HUDEP-2 (cell line): Measurements from ENCODE around the gene IL1RL1.

Source experiments
- DNase-seq, 76 experiments: peaks; one replicate each; lab custom pipeline; 2025; ENCODE audit not compliant: unreplicated experiment in 76 of 76; lab: John Stamatoyannopoulos, UW

IL1RL1 gene

DNA sequence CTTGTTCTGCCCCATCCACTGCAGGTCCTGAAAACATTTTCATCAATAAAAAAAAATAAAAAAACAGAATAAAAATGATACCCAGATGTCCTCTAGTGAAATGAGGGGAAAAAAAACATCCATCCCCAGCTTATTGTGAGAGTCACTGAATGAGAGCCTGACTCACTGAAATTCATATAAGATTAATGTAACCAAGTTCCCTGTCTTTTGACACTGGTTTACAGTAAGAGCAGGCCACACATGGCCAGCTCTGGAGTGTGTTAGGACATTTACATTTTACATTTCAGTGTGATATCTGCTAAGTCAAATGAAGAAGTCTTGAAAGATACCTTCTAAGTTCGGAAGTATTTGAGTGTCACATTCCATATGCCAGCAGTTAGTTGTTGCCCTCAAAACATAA, 23.1 kb downstream of the IL1RL1 start:
- DNase-seq = no peak

DNA sequence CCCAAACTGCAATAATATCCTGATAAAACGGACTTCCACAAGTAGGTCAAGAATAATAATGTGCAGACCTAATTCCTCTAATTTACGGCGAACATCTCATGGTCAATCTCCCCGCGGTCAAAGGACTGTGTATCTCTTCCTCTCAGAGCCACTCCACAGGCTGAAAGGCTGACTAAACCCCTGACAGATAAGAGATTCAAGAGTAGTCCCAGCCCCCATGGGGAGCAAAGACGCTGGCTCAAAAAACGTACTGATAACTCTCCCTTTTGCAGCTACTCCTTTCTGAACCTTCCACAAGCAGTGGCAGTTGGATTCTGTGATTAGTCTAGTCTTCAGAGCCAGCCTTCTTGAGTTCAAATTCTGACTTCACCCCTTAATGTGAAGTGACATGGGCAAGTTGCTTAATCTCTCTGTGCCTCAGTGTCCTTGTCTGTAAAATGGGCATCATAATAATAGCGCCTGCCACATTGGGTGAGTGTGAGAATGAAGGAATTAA, 24.6 kb downstream of the IL1RL1 start:
- peak in 72 of 76 experiments; percentile 3 to 92 (median 62) for DNase-seq

DNA sequence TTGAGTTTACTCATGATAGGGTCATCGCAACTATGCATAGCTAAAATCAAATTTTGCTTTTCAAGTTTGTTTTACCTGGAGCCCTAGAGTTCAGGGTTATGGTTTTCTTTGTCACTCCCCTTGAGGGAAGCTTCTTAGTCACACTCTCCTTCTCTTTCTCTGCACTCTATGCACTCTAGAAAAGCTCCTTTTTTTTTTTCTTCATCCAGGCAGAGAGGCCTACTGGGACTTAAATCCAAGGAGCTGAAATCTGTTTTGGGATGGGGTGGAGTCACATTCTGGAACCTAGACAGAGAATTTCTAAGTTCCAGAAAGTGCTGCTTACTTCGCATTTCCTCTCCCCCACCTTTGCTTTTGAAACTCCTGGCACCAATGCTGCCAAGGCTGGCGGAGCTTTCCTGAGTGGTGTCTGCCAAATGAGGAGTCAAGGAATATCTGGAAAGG, 25.2 kb downstream of the IL1RL1 start:
- no peak for DNase-seq

GRCh38 chr2:102337012-102337411, 25.6 kb downstream of the IL1RL1 start:
- DNase-seq = no peak

GRCh38 chr2:102337481-102338386, 26.4 kb downstream of the IL1RL1 start:
- DNase-seq = peak in 7 of 76 experiments; percentile 1 to 38 (median 20)

- no peak for DNase-seq
These were observed 29.4 kb downstream of the IL1RL1 start for GRCh38 chr2:102340778-102341177.

- DNase-seq = no peak
These were observed 31.5 kb downstream of the IL1RL1 start for GRCh38 chr2:102342888-102343287.

DNA sequence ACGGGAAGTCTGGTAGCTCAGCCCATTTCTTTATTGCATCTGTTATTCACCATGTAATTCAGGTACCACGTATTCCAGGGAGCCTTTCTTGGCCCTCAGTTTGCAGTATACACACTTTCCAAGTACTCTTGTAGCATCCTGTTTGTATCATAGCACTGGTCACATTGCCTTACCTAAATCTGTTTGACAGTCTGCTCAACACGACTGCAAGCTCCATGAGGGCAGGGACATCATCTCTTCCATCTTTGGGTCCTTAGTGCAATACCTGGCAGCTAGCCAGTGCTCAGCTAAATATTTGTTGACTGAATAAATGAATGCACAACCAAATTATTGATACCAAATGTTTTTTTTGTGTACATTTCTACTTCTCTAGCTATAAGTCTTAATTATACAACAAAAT, 33.0 kb downstream of the IL1RL1 start:
- DNase-seq = no peak

GRCh38 chr2:102345329-102345920, 34.1 kb downstream of the IL1RL1 start:
- no peak for DNase-seq

GRCh38 chr2:102346381-102347130, 35.2 kb downstream of the IL1RL1 start:
- DNase-seq = no peak

GRCh38 chr2:102350137-102350793, 38.9 kb downstream of the IL1RL1 start:
- DNase-seq = peak in 1 of 76 experiments; percentile 10

DNA sequence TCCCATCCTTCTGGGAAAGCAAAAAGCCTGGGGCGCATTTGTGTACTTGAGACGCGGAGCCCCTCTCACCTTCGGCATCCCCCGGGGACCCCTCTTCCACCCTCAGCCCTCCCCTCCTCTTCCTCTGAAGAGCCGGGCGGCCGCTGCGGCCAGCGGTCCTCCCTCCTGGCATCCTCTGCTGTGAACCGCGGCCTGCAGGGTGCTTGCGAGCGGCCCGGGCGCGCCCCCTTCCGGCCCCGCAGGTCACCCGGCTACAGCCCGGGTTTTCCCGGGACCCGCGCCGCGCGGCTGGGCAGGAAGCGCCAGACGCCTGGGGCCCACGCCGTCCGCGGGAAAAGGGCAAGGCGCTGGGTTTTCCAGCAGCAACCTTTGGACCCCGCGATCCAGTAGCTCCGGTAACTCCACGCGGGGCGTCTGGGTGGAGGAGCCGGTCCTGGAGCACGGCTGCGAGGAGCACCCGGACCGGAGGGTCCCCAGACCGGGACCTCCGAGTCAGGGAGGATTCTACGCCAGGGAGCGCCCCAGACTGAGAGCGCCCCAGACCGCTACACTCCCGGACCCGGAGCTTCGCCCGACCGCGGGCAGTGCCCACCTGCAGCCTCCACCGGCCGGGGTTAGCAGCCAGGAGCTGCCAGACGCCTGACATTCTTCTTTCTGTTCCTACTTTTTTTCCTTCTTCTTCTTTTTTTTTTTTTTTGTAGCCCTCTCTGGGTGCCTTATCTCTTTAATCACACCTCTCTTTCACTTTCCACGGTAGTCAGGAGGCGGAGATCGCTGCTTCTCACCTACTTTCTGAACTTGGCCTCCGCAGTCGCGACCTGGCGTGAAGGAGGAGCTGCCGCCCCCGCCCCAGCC, 44.4 kb downstream of the IL1RL1 start, which contains the start of gene IL18R1:
IL18R1 (plus strand) TSS at position 271 of the 855 bp plus-strand sequence. CDS start 6,865 bp downstream, outside the sequence.
- DNase-seq = peak in 48 of 76 experiments; percentile 3 to 61 (median 32)

- DNase-seq = no peak
These were observed 45.0 kb downstream of the IL1RL1 start for GRCh38 chr2:102356381-102356712.

DNA sequence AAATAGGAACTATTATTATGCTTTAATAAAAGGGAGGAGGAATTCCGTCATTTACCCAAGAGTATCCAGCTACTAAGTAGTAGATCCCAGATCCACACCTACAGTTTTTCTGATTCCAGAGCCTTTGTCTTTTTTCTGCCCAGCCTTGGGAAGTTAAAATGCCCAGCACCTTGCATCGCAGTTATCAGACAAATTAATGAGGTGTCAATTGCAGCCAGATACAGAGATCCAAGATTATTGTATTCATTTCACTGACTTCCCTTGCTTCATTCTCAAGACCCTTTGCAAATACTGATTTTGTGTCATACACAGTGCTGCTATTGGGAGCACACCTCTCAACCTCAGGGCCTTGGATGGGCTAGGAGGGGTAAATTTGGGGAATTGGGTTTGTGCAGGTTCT, 45.4 kb downstream of the IL1RL1 start:
- DNase-seq = no peak

GRCh38 chr2:102357937-102358336, 46.6 kb downstream of the IL1RL1 start:
- DNase-seq = no peak

- peak in 1 of 76 experiments; percentile 15 for DNase-seq
These were observed 47.1 kb downstream of the IL1RL1 start for GRCh38 chr2:102358496-102358895.

DNA sequence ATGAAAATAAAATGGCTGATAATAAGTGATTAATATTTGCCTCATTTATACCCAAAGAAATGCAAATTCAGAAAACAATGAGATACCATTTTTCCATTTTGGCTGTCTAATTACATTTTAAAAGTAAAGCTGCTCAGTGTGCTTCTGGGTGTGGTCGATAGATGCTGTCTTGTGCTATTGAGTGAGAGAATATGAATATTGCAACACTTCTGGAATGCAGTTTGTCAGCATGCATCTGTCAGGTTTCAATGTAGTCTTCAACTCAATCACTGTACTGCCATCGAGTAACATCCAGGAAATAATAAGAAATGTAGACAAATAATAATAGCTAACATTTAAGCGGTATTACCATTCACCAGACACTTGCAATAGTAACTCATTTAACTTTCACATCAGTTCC, 48.2 kb downstream of the IL1RL1 start:
- DNase-seq = no peak

GRCh38 chr2:102361632-102362241, 50.4 kb downstream of the IL1RL1 start:
- DNase-seq = no peak

GRCh38 chr2:102365763-102366162, 54.4 kb downstream of the IL1RL1 start:
- DNase-seq = no peak
